Measurements from ENCODE around the gene MCF2L2.

- TF ChIP-seq CTCF (IDR thresholded peaks at IDR 0.05) (no peak), POLR2A (IDR thresholded peaks at IDR 0.05) (no peak)
Measured at GRCh38 chr3:183472155-183472554, 43.7 kb upstream of the MCF2L2 start.
